Pancreas (tissue), 10 donors: ENCODE measurements around the gene ABHD10. TPM values are rescaled to one million over a fixed set of nuclear protein-coding genes. Genes with fewer than 3 reads are reported as not detected.

ENCODE experiments used
- ATAC-seq, 4 donors: fragments of 200-7000 bp; cut with Tn5 transposase; one replicate each; pipeline versions ENCODE4 v1.8.0 to v1.9.1; 2020; ENCODE audit warnings: mild to moderate bottlenecking in 4 of 4, moderate library complexity in 4 of 4
- DNase-seq, 6 donors: peaks; one replicate each; pipeline ENCODE4 v3.0.0-alpha.2; 2020
- FAIRE-seq: peaks from 2 replicates; lab custom pipeline; 2012; peaks lifted over from hg19 to GRCh38; lab: Jason Lieb, UNC
- H3K27ac ChIP-seq, 4 donors: fragments of 200-600 bp; sonication (generic); 1 replicate in 3 of 4; 2 replicates in 1 of 4; pipeline versions ENCODE4 v1.5.0 to v1.8.0; 2020
- H3K27me3 ChIP-seq, 4 donors: fragments of 200-600 bp; one replicate each; pipeline ENCODE4 v1.8.0; 2021
- H3K36me3 ChIP-seq, 3 donors: fragments of 200-600 bp; sonication (generic) in 1 of 3; one replicate each; pipeline versions ENCODE4 v1.5.0 to v1.8.0; 2020 to 2021
- H3K4me1 ChIP-seq, 3 donors: fragments of 200-600 bp; one replicate each; pipeline ENCODE4 v1.8.0; 2021
- H3K4me3 ChIP-seq, 4 donors: fragments of 200-600 bp; sonication (generic) in 2 of 4; one replicate each; pipeline versions ENCODE4 v1.5.0 to v1.8.0; 2020 to 2021
- H3K9me3 ChIP-seq, 4 donors: fragments of 200-600 bp; one replicate each; pipeline ENCODE4 v1.8.0; 2021
- WGBS, 2 donors: extraction: QIAGEN DNeasy Blood & Tissue Kit; methylation state at CpG; one replicate each; pipeline ENCODE4 v1.1.7; 2013; 5-methylcytosine and 5-hydroxymethylcytosine counted together
- intact Hi-C, 3 donors: fragments of 100-400 bp; cut with DNase I; formaldehyde crosslinking; loops; one replicate each; pipeline versions ENCODE4 v1.11.1 to v1.14.2; 2022
- polyA plus RNA-seq, 2 donors: library from polyadenylated mRNA; stranded (reverse); fragments of 200-250 nt; gene quantifications; one replicate each; pipeline ENCODE4 v1.2.3, GENCODE V29; 2013
- total RNA-seq, 6 donors: library from RNA; stranded (reverse); fragmentation: NEBNext Ultra II Directional in 4 of 6; extraction: Animal tissue kit (Norgen Biotek cat#: 25700) in 4 of 6; gene quantifications; one replicate each; pipeline versions ENCODE4 v1.2.1 to v1.2.4, GENCODE V29; 2021 to 2023
- TF ChIP-seq, protein P1 (sequence below), 4 donors: fragments of 200-600 bp; sonication (generic) in 3 of 4; IDR thresholded peaks; one replicate each; pipeline versions ENCODE4 v1.5.0 to v1.8.0; 2021; ENCODE audit warnings: antibody characterized with exemption in 4 of 4
- donor health status: healthy with polysubstance abuse.
- donor health status: DM: no; HTN: no; CAD: no; lungs with moderate emphysema.
- donor health status: DM: no; HTN: no; CAD: no.
- donor health status: control.
- donor health status: control.
- donor health status: Bipolar disorder and iron deficiency.
- donor health status: DM: yes; HTN: yes; CAD: no.
- donor health status: DM: no; HTN: no; CAD: no.
- donor health status: DM: no; HTN: no; CAD: no.
- donor health status: DM: yes; HTN: yes; CAD: no.

ABHD10 gene
- total and polyA plus RNA-seq, 8 donors, result 10.3 to 19.5 (median 13.6) TPM

DNA sequence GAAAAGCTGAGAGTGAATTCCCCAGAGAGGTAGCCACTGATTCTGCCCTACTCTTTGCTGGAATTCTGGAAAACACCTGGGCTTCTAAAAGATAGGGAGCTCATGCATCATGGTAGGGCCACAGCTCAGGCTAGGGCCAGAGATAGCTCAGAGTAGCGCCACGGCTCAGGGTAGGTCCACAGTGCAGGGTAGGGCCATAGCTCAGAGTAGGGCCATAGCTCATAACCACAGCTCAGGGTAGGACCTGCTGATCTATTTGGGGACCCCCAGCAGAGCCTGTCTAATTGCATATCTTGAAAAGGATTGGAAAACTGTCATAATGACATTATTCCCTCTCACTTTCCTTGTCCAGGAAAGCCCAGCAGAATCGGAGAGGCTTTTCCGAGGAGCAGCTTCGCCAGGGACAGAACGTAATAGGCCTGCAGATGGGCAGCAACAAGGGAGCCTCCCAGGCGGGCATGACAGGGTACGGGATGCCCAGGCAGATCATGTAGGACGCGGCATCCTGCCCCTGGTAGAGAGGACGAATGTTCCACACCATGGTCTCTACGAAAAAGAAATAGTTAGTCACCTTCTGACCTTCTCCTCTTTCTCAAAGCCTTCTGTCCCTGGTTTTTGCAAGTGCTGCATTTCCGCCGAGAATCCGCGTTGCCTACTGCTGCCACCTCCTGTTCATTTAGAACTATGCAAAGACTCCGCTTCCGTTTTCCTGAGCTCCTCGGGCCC, 34.4 kb downstream of the ABHD10 start:
- FAIRE-seq, result peak; percentile 94

DNA sequence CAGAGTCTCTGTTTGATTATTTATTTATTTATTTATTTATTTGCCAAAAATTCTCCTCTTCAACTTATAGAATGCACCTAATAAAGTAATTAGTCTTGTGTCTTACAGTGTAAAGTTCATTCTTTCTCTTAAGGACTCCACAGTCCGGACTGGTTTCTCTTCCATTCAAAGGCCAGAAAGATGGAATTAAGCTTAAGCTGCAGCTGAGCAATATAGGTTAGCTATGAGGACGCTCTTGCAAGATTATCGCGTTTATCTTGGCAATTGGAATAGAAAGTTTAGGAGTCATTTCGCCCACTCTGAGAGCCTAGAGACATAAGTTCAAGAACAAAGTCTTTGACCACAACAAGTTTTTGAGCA, 34.9 kb downstream of the ABHD10 start:
- intact Hi-C loops, result no loop called here

More for the DNA sequence above, 34.4 kb downstream of the ABHD10 start:
- intact Hi-C loops, result no loop called here
- Histone ChIP-seq H3K27ac (no peak overlapping the region), H3K4me1 (no peaks in the 10 kb centered on the region), H3K36me3 (no peaks in the 10 kb centered on the region), H3K4me3 (no peak overlapping the region), H3K27me3 (no peaks in the 10 kb centered on the region), H3K9me3 (no peaks in the 10 kb centered on the region)
- TF ChIP-seq, protein P1, sequence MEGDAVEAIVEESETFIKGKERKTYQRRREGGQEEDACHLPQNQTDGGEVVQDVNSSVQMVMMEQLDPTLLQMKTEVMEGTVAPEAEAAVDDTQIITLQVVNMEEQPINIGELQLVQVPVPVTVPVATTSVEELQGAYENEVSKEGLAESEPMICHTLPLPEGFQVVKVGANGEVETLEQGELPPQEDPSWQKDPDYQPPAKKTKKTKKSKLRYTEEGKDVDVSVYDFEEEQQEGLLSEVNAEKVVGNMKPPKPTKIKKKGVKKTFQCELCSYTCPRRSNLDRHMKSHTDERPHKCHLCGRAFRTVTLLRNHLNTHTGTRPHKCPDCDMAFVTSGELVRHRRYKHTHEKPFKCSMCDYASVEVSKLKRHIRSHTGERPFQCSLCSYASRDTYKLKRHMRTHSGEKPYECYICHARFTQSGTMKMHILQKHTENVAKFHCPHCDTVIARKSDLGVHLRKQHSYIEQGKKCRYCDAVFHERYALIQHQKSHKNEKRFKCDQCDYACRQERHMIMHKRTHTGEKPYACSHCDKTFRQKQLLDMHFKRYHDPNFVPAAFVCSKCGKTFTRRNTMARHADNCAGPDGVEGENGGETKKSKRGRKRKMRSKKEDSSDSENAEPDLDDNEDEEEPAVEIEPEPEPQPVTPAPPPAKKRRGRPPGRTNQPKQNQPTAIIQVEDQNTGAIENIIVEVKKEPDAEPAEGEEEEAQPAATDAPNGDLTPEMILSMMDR (IDR thresholded peaks at IDR 0.05), result peak in 3 of 4 donors; percentile 53 to 62 (median 54)
- DNase-seq (peak; percentile 27 to 78 (median 58)), ATAC-seq (peak; percentile 89 to 98 (median 95))
- 29 to 33% methylated on average over 19 of the region's 19 CpGs for WGBS, 2 donors

DNA sequence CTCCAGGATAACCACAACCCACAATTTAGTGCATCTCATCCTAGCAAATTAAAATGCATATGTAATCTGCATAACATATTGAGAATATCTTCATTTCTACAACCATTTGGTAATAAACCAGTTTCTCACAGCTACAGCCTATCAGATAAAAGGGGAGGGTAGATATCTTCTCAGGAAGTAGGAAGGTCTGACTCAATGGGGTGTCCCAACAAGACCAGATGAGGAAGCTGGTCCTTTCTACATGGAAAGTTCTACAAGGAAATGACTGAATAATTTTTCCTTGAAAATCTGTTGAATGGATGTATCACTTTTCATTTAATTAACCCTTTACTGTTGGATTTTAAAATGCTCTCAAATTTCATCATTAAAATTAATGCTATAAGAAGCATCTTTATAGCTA, 38.3 kb downstream of the ABHD10 start:
- no peak for FAIRE-seq
- Histone ChIP-seq H3K27me3 (no peaks in the 10 kb centered on the region), H3K4me1 (no peaks in the 10 kb centered on the region), H3K9me3 (no peaks in the 10 kb centered on the region), H3K4me3 (no peak overlapping the region), H3K36me3 (no peaks in the 10 kb centered on the region), H3K27ac (no peak overlapping the region)
- ATAC-seq, result no peak
- TF ChIP-seq, protein P1 (IDR thresholded peaks at IDR 0.05), result no peak
- DNase-seq, result no peak
- intact Hi-C loops, result no loop called here

More for the DNA sequence above, 34.9 kb downstream of the ABHD10 start:
- DNase-seq, result no peak
- 35 to 42% methylated on average over 5 of the region's 5 CpGs for WGBS, 2 donors
- Histone ChIP-seq H3K9me3 (no peaks in the 10 kb centered on the region), H3K4me1 (no peaks in the 10 kb centered on the region), H3K27me3 (no peaks in the 10 kb centered on the region), H3K27ac (no peak overlapping the region), H3K4me3 (no peak overlapping the region), H3K36me3 (no peaks in the 10 kb centered on the region)
- peak; percentile 14 to 50 (median 36) for ATAC-seq
- FAIRE-seq, result no peak
- TF ChIP-seq, protein P1 (IDR thresholded peaks at IDR 0.05), result peak in 2 of 4 donors; percentile 5 to 31

DNA sequence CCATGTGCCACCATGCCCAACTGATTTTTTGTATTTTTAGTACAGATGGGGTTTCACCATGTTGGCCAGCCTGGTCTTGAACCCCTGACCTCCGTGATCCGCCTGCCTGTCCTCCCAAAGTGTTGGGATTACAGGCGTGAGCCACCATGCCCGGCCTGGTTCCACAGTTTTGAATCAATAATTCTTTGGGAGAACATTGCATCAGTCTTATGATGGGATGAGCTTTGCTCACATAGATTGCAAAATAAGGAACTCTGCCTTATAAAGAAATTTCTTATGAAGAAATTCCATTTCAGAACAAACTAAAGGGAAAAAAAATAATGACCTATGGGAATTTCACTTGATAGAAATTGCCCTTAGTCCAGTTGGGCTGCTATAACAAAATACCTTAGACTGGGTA, 39.9 kb downstream of the ABHD10 start:
- TF ChIP-seq, protein P1 (IDR thresholded peaks at IDR 0.05), result no peak
- no peak for FAIRE-seq
- no peak overlapping the region for H3K27ac ChIP-seq
- no peaks in the 10 kb centered on the region for H3K4me1 ChIP-seq
- no peak for ATAC-seq
- no peak overlapping the region for H3K4me3 ChIP-seq
- H3K9me3 ChIP-seq, result no peaks in the 10 kb centered on the region
- H3K27me3 ChIP-seq, result no peaks in the 10 kb centered on the region
- H3K36me3 ChIP-seq, result no peaks in the 10 kb centered on the region
- no peak for DNase-seq
- 97 to 98% methylated on average over 4 of the region's 4 CpGs for WGBS, 2 donors
- intact Hi-C loops, result no loop called here

DNA sequence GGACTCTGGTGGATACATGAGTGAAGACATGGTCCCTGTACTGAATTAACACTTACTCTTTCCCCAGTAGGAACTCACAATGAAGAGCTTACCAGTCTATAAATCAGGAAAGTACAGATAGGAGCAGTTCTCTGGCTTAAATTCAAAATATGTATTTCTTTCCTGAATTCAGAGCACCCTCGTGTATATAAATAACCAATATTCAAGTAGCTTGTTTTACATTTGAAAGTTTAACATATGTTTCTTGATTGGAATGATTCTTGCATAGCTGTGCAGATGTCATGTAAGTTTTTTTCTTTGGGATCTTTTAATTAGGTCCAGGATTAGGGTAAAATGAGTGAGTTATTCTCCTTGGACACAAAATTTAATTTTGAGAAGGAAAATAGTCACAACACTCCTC, 40.9 kb downstream of the ABHD10 start:
- intact Hi-C loops, result no loop called here
- Histone ChIP-seq H3K36me3 (no peaks in the 10 kb centered on the region), H3K27ac (no peak overlapping the region), H3K4me1 (no peaks in the 10 kb centered on the region), H3K27me3 (no peaks in the 10 kb centered on the region), H3K4me3 (no peak overlapping the region), H3K9me3 (no peaks in the 10 kb centered on the region)
- ATAC-seq (no peak), DNase-seq (no peak), FAIRE-seq (no peak)
- WGBS, 2 donors, result 62 to 73% methylated on average over 1 of the region's 1 CpG
- TF ChIP-seq, protein P1 (IDR thresholded peaks at IDR 0.05), result no peak
